ENCODE data around the gene MED20. TPM values are rescaled to one million over a fixed set of nuclear protein-coding genes. Genes with fewer than 3 reads are reported as not detected.

Gene MED20
- total RNA-seq, 1 experiment from 2014 or later, result 28.5 TPM

DNA sequence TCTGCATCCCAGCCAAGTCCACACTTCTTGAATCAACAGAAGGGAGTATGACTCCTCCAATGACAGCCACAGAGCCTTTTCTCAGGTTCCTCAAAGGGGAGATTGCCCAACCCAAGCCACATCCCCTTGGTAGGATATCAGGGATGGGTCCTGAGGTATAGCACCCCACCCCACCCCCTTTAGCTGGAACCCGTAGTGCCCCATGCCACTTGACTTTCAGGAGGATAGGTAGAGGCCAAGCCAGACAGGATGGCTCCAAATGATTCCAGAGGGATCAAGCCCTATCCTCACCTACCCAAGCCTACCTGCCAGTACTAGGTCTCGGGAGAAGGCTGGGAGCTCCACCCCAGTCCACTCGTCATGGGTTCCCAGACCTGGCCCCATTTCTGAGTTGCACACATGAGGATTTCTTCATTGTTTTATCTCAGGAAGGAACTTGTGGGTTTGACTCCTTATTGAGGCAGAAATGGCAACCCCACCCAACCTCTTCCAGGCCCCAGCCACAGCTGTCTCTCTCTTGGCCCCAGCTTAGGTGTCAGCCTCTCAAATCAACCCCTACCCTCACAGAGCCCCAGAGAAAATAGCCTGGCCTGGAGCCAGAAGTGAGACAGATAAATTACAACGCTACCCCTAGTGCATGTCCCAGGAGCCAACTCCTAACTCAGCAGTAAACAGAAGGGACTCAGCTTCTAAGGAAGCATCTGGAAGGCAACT lies 17.1 kb upstream of the MED20 start:
- Histone ChIP-seq H3K9me2 (replicated peaks; ENCODE audit: low read length) (no peaks in the 10 kb centered on the region), H3K36me3 (ENCODE audit: low read depth, low read length) (peaks cover 26% of the 10 kb centered on the region; the same call in 1 of the 2 replicates), H3K9me3 (ENCODE audit: low read length) (no peaks in the 10 kb centered on the region), H2AFZ (ENCODE audit: low read length) (no peak overlapping the region), H3F3A (ENCODE audit: low read length, unreplicated experiment) (no peaks in the 10 kb centered on the region), H3K4me3 (ENCODE audit: low read length) (no peak overlapping the region), H3K27me3 (ENCODE audit: low read length) (no peaks in the 10 kb centered on the region), H4K20me1 (ENCODE audit: low read length) (0 out of 2 replicates have a peak, but pooled peaks cover 3% of the 10 kb centered on the region), H3K4me2 (ENCODE audit: low read length) (no peak overlapping the region), H3K4me1 (ENCODE audit: insufficient read depth, low read length) (peaks cover 33% of the 10 kb centered on the region), H3K79me2 (ENCODE audit: low read length) (peaks cover 35% of the 10 kb centered on the region), H3K27ac (ENCODE audit: low read length) (no peak overlapping the region), H3K9ac (ENCODE audit: low read length) (no peak overlapping the region)
- ChIA-PET CTCF (interaction anchor here (0.8 kb wide), 1 partner anchor 17 kb away, joined by 7 read pairs; the partner anchor contains the start of gene MED20), POLR2A (ENCODE audit: unreplicated experiment) (no interaction called here)
- TF ChIP-seq EZH2phosphoT487 (IDR thresholded peaks at IDR 0.05; ENCODE audit: borderline replicate concordance, low read length) (no peak), EZH2 (IDR thresholded peaks at IDR 0.05; ENCODE audit: low read length, unreplicated experiment) (no peak)
- TF ChIP-seq, protein P1, sequence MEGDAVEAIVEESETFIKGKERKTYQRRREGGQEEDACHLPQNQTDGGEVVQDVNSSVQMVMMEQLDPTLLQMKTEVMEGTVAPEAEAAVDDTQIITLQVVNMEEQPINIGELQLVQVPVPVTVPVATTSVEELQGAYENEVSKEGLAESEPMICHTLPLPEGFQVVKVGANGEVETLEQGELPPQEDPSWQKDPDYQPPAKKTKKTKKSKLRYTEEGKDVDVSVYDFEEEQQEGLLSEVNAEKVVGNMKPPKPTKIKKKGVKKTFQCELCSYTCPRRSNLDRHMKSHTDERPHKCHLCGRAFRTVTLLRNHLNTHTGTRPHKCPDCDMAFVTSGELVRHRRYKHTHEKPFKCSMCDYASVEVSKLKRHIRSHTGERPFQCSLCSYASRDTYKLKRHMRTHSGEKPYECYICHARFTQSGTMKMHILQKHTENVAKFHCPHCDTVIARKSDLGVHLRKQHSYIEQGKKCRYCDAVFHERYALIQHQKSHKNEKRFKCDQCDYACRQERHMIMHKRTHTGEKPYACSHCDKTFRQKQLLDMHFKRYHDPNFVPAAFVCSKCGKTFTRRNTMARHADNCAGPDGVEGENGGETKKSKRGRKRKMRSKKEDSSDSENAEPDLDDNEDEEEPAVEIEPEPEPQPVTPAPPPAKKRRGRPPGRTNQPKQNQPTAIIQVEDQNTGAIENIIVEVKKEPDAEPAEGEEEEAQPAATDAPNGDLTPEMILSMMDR (conservative IDR thresholded peaks at IDR 0.05; ENCODE audit: low read depth, low read length), result no peak
- DNase-seq (no peak), ATAC-seq (no peak)
- no TSS peak for BruUV-seq (replicated peaks)
- intact Hi-C loops (cut with micrococcal nuclease), result loop anchor here (2.0 to 5.0 kb wide), 2 partner anchors 107 to 151 kb away; partner anchors contain the start of gene TOMM6

DNA sequence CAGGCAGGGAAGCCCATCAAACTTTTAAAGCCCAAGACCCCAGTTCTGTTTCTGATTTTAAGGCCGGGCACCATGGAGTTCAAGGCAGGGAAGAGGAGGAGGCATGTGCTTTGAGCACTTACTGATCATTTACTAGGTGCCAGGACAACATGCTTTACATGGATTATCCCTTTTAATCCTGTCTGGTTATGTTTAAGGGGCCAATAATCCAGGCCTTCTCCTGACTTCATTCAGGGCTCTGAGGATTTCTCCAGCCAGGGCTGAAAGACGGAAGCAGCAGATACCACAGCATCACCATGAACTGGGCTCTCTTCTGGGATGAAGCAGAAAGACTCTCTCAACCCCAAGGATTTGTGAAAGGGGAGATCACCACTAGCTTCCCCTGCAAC lies 16.5 kb upstream of the MED20 start:
- ChIA-PET POLR2A (ENCODE audit: unreplicated experiment) (no interaction called here), CTCF (no interaction called here)
- ATAC-seq (no peak), DNase-seq (no peak)
- Histone ChIP-seq H3K9me2 (replicated peaks; ENCODE audit: low read length) (no peaks in the 10 kb centered on the region), H4K20me1 (ENCODE audit: low read length) (0 out of 2 replicates have a peak, but pooled peaks cover 3% of the 10 kb centered on the region), H3K36me3 (ENCODE audit: low read depth, low read length) (peaks cover 31% of the 10 kb centered on the region; the same call in 1 of the 2 replicates), H3K4me2 (ENCODE audit: low read length) (no peak overlapping the region), H3K9ac (ENCODE audit: low read length) (no peak overlapping the region), H3K4me3 (ENCODE audit: low read length) (no peak overlapping the region), H3K79me2 (ENCODE audit: low read length) (peaks cover 35% of the 10 kb centered on the region), H3K27me3 (ENCODE audit: low read length) (no peaks in the 10 kb centered on the region), H3K4me1 (ENCODE audit: insufficient read depth, low read length) (peaks cover 32% of the 10 kb centered on the region), H2AFZ (ENCODE audit: low read length) (no peak overlapping the region), H3K9me3 (ENCODE audit: low read length) (no peaks in the 10 kb centered on the region), H3F3A (ENCODE audit: low read length, unreplicated experiment) (no peaks in the 10 kb centered on the region), H3K27ac (ENCODE audit: low read length) (no peak overlapping the region)
- no peak for TF ChIP-seq EZH2 (IDR thresholded peaks at IDR 0.05; ENCODE audit: low read length, unreplicated experiment)
- TF ChIP-seq EZH2phosphoT487 (IDR thresholded peaks at IDR 0.05; ENCODE audit: borderline replicate concordance, low read length), result no peak
- TF ChIP-seq, protein P1 (conservative IDR thresholded peaks at IDR 0.05; ENCODE audit: low read depth, low read length), result no peak
- no TSS peak for BruUV-seq (replicated peaks)
- intact Hi-C loops (cut with micrococcal nuclease), result loop anchor here (2.0 to 5.0 kb wide), 2 partner anchors 107 to 150 kb away; partner anchors contain the start of gene TOMM6

Measured in PC-3 (cell line).